G401 (cell line): ENCODE results near the gene LARGE1. TPM values are rescaled to one million over a fixed set of nuclear protein-coding genes. Genes with fewer than 3 reads are reported as not detected.
A peak's percentile ranks its signal among the peaks of the same experiment; 100 is the strongest.

Source experiments
- DNase-seq: peaks from one replicate; pipeline ENCODE4 v3.0.0-alpha.2; 2015; ENCODE audit warnings: low spot score
- in situ Hi-C: cut with HindIII; loops from 2 replicates; pipeline ENCODE4 v1.10.0; 2016; ENCODE audit warnings: low sequenced_read_pairs, mixed read lengths
- total RNA-seq: library from RNA; depleted of rRNA; stranded (reverse); fragments of >200 nt; shearing (Covaris generic); gene quantifications from 2 replicates; pipeline ENCODE4 v1.2.3, GENCODE V29; 2014

LARGE1 gene
- total RNA-seq, 1 experiment from 2014 or later = 0.10 TPM

GRCh38 chr22:33341611-33342010 is 578.7 kb downstream of the LARGE1 start:
- in situ Hi-C loops = no loop called here

GRCh38 chr22:33337524-33337923 is 582.8 kb downstream of the LARGE1 start:
- no peak for DNase-seq
- in situ Hi-C loops = no loop called here

More at GRCh38 chr22:33341611-33342010, 578.7 kb downstream of the LARGE1 start:
- no peak for DNase-seq

GRCh38 chr22:33335611-33336279 is 584.5 kb downstream of the LARGE1 start:
- no peak for DNase-seq
- in situ Hi-C loops = no loop called here

GRCh38 chr22:33332538-33332937 is 587.7 kb downstream of the LARGE1 start:
- in situ Hi-C loops = no loop called here
- DNase-seq = no peak

- in situ Hi-C loops = no loop called here
- DNase-seq = no peak
These were observed 589.3 kb downstream of the LARGE1 start for GRCh38 chr22:33331017-33331416.

GRCh38 chr22:33330534-33330933 is 589.7 kb downstream of the LARGE1 start:
- in situ Hi-C loops = no loop called here
- no peak for DNase-seq

GRCh38 chr22:33329398-33329797 is 590.9 kb downstream of the LARGE1 start:
- in situ Hi-C loops = no loop called here
- no peak for DNase-seq

GRCh38 chr22:33328789-33329296 is 591.4 kb downstream of the LARGE1 start:
- no peak for DNase-seq
- in situ Hi-C loops = no loop called here

- in situ Hi-C loops = no loop called here
- no peak for DNase-seq
These were observed 592.9 kb downstream of the LARGE1 start for GRCh38 chr22:33327348-33327860.

GRCh38 chr22:33326540-33327295 is 593.6 kb downstream of the LARGE1 start:
- in situ Hi-C loops = no loop called here

GRCh38 chr22:33325232-33326004 is 594.9 kb downstream of the LARGE1 start:
- in situ Hi-C loops = no loop called here
- DNase-seq = peak; percentile 6

More at GRCh38 chr22:33326540-33327295, 593.6 kb downstream of the LARGE1 start:
- DNase-seq = no peak

- in situ Hi-C loops = no loop called here
- no peak for DNase-seq
These were observed 596.0 kb downstream of the LARGE1 start for GRCh38 chr22:33324228-33324627.

GRCh38 chr22:33321466-33321865 is 598.8 kb downstream of the LARGE1 start:
- DNase-seq = no peak
- in situ Hi-C loops = no loop called here

GRCh38 chr22:33315954-33316353 is 604.3 kb downstream of the LARGE1 start:
- DNase-seq = no peak
- in situ Hi-C loops = no loop called here

- in situ Hi-C loops = no loop called here
- DNase-seq = no peak
These were observed 605.2 kb downstream of the LARGE1 start for GRCh38 chr22:33315117-33315516.

GRCh38 chr22:33314316-33314715 is 606.0 kb downstream of the LARGE1 start:
- no peak for DNase-seq
- in situ Hi-C loops = no loop called here

- in situ Hi-C loops = no loop called here
- DNase-seq = peak; percentile 6
These were observed 617.2 kb downstream of the LARGE1 start for GRCh38 chr22:33303099-33303498.

- no peak for DNase-seq
- in situ Hi-C loops = no loop called here
These were observed 617.7 kb downstream of the LARGE1 start for GRCh38 chr22:33302549-33302948.

GRCh38 chr22:33302049-33302545 is 618.2 kb downstream of the LARGE1 start:
- in situ Hi-C loops = no loop called here
- DNase-seq = peak; percentile 76
